ENCODE data around the gene MS4A18. TPM values are rescaled to one million over a fixed set of nuclear protein-coding genes. Genes with fewer than 3 reads are reported as not detected.
"Not testable (repeated sequence)": the region's sequence is repeated elsewhere in the genome, so short reads cannot be mapped to it uniquely, and the experiment has no call there.

The MS4A18 gene
- total and polyA plus RNA-seq, 10 of the 15 experiments (the other 5 are each of a cell fraction or from before 2014, with no cell fraction given): not detected

DNA sequence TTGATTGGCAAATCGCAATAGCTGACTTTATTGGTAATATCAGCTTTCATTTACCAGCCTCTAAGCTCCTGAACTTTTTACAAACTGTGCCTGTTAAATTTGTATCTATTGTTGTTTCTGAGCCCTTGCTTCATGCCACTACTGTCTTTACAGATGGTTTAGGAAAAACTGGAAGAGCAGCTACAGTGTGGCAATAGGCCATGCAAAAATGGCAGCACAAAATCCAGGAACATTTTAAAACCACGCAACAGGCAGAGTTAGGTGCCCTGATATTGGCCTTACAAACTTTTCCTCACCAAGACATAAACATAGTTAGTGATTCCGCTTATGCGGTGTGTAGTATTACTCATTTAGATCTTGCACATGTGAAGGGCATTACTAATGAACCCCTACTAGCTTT, 34.2 kb downstream of the MS4A18 start:
- intact Hi-C loops (cut with micrococcal nuclease; ENCODE audit: unreplicated experiment); H3K9ac ChIP-seq (ENCODE audit: control insufficient read depth, insufficient read depth, low read length); H3K27me3 ChIP-seq (replicated peaks in 1 of 2; ENCODE audit: control insufficient read depth in 2 of 2, insufficient read depth in 2 of 2, low read length in 1 of 2); BruUV-seq (replicated peaks); H3K27ac ChIP-seq (ENCODE audit: control insufficient read depth, insufficient read depth); H3K4me2 ChIP-seq (ENCODE audit: control insufficient read depth, insufficient read depth); H3K79me2 ChIP-seq (ENCODE audit: control insufficient read depth, insufficient read depth, low read length); FAIRE-seq; H3K36me3 ChIP-seq (ENCODE audit: control insufficient read depth in 2 of 2, insufficient read depth in 2 of 2, low read length in 1 of 2); H4K20me1 ChIP-seq (ENCODE audit: control insufficient read depth, insufficient read depth); H3K9me3 ChIP-seq (replicated peaks; ENCODE audit: control insufficient read depth, insufficient read depth, low read length); ATAC-seq; H3K4me3 ChIP-seq; DNase-seq (ENCODE audit: low read depth, low spot score): not testable (repeated sequence)
- POLR2A ChIA-PET: interaction anchor here (0.7 kb wide), 1 partner anchor 73 kb away, joined by 3 read pairs; no protein-coding TSS in a partner anchor
- RAD21 ChIA-PET (ENCODE audit: unreplicated experiment): interaction anchor here (1.5 kb wide), 1 partner anchor 16 kb away, joined by 3 read pairs; no protein-coding TSS in a partner anchor
- CTCF ChIA-PET: interaction anchor here (0.7 to 1.6 kb wide), 7 partner anchors 14 to 425 kb away, joined by 3 to 7 read pairs (median 3); partner anchors contain the start of gene MS4A10
- TF ChIP-seq, protein P1, sequence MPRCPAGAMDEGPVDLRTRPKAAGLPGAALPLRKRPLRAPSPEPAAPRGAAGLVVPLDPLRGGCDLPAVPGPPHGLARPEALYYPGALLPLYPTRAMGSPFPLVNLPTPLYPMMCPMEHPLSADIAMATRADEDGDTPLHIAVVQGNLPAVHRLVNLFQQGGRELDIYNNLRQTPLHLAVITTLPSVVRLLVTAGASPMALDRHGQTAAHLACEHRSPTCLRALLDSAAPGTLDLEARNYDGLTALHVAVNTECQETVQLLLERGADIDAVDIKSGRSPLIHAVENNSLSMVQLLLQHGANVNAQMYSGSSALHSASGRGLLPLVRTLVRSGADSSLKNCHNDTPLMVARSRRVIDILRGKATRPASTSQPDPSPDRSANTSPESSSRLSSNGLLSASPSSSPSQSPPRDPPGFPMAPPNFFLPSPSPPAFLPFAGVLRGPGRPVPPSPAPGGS (IDR thresholded peaks at IDR 0.05; ENCODE audit: borderline replicate concordance, insufficient read depth, low read depth, low read length, poor library complexity, severe bottlenecking): peak; percentile 26
- WGBS (ENCODE audit: insufficient coverage, insufficient replicate concordance, low lambda C conversion rate, missing lambda C conversion rate): 90% methylated on average over 4 of the region's 4 CpGs
- H2AFZ ChIP-seq (ENCODE audit: control insufficient read depth, low read depth, low read length): peak overlapping the region; percentile 5; the same call in 1 of the 2 replicates
- in situ Hi-C loops (cut with MboI): loop anchor here (25.0 kb wide), 1 partner anchor 1571 kb away; no protein-coding TSS in a partner anchor
- SMC1A ChIA-PET (ENCODE audit: uncharacterized antibody, unreplicated experiment): interaction anchor here (0.8 to 1.1 kb wide), 3 partner anchors 57 to 123 kb away, joined by 3 to 7 read pairs (median 5); no protein-coding TSS in a partner anchor
- peaks cover 41% of the 10 kb centered on the region for H3K4me1 ChIP-seq (ENCODE audit: control insufficient read depth, insufficient read depth, low read length)

DNA sequence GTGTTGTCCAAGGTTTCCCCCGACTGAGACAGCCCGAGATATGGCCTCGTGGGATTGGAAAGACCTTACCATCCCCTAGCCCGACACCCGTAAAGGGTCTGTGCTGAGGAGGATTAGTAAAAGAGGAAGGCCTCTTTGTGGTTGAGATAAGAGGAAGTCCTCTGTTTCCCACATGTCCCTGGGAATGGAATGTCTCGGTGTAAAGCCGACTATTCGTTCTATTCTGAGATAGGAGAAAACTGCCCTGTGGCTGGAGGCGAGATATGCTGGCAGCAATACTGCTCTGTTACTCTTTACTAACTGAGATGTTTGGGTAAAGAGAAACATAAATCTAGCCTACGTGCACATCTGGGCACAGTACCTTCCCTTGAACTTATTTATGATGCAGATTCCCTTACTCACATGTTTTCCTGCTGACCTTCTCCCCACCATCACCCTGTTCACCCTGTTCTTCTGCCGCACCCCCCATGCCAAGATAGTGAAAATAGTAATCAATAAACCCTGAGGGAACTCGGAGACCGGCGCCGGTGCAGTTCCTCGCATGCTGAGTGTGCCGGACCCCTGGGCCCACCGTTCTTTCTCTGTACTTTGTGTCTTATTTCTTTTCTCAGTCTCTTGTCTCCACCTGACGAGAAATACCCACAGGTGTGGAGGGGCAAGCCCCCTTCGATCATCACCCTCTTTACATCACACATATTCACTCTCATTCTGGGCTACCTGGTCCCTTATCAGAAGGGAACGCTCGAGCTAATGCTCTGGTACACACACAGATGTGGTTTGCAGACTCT, 35.1 kb downstream of the MS4A18 start:
- H3K79me2 ChIP-seq (ENCODE audit: control insufficient read depth, insufficient read depth, low read length); CTCF ChIA-PET; BruUV-seq (replicated peaks); H3K27me3 ChIP-seq (replicated peaks in 1 of 2; ENCODE audit: control insufficient read depth in 2 of 2, insufficient read depth in 2 of 2, low read length in 1 of 2); H3K36me3 ChIP-seq (ENCODE audit: control insufficient read depth in 2 of 2, insufficient read depth in 2 of 2, low read length in 1 of 2); ATAC-seq; POLR2A ChIA-PET; H3K9ac ChIP-seq (ENCODE audit: control insufficient read depth, insufficient read depth, low read length); H2AFZ ChIP-seq (ENCODE audit: control insufficient read depth, low read depth, low read length); H3K4me3 ChIP-seq; H3K27ac ChIP-seq (ENCODE audit: control insufficient read depth, insufficient read depth); H3K9me3 ChIP-seq (replicated peaks; ENCODE audit: control insufficient read depth, insufficient read depth, low read length); H3K4me2 ChIP-seq (ENCODE audit: control insufficient read depth, insufficient read depth); DNase-seq (ENCODE audit: low read depth, low spot score); FAIRE-seq; H4K20me1 ChIP-seq (ENCODE audit: control insufficient read depth, insufficient read depth): not testable (repeated sequence)
- peak; percentile 48; the same call in 1 of the 2 replicates for TF ChIP-seq SPI1 (IDR thresholded peaks at IDR 0.05; ENCODE audit: borderline replicate concordance, insufficient read depth, low read depth, low read length)
- ChIA-PET RAD21 (ENCODE audit: unreplicated experiment) (interaction anchor here (7.4 kb wide), 1 partner anchor 15 kb away, joined by 119 read pairs; no protein-coding TSS in a partner anchor), SMC1A (ENCODE audit: uncharacterized antibody, unreplicated experiment) (interaction anchor here (1.5 to 7.8 kb wide), 2 partner anchors 17 to 283 kb away, joined by 3 to 143 read pairs; no protein-coding TSS in a partner anchor)
- in situ Hi-C loops (cut with MboI) (loop anchor here (10.0 to 25.0 kb wide), 2 partner anchors 395 to 1572 kb away; no protein-coding TSS in a partner anchor), intact Hi-C loops (cut with micrococcal nuclease; ENCODE audit: unreplicated experiment) (loop anchor here (5.0 to 10.0 kb wide), 6 partner anchors 127 to 565 kb away; partner anchors contain the start of genes PRPF19 and VPS37C)
- peaks cover 51% of the 10 kb centered on the region for H3K4me1 ChIP-seq (ENCODE audit: control insufficient read depth, insufficient read depth, low read length)
- WGBS (ENCODE audit: insufficient coverage, insufficient replicate concordance, low lambda C conversion rate, missing lambda C conversion rate): 65% methylated on average over 22 of the region's 22 CpGs
